ENCODE data around the gene TSHZ2.
"Not testable (repeated sequence)": the region's sequence is repeated elsewhere in the genome, so short reads cannot be mapped to it uniquely, and the experiment has no call there.

TSHZ2 gene

GRCh38 chr20:53411129-53411528 lies 439.0 kb downstream of the TSHZ2 start:
- DNase-seq (ENCODE audit: low spot score) = no peak

GRCh38 chr20:53411891-53412290 lies 439.7 kb downstream of the TSHZ2 start:
- DNase-seq (ENCODE audit: low spot score) = no peak

GRCh38 chr20:53412577-53413185 lies 440.5 kb downstream of the TSHZ2 start:
- no peak for DNase-seq (ENCODE audit: low spot score)

GRCh38 chr20:53413186-53413631 lies 441.1 kb downstream of the TSHZ2 start:
- DNase-seq (ENCODE audit: low spot score) = peak; percentile 41

GRCh38 chr20:53413845-53414244 lies 441.7 kb downstream of the TSHZ2 start:
- not testable (repeated sequence) for DNase-seq (ENCODE audit: low spot score)

GRCh38 chr20:53419693-53420460 lies 447.7 kb downstream of the TSHZ2 start:
- DNase-seq (ENCODE audit: low spot score) = peak; percentile 26

- no peak for DNase-seq (ENCODE audit: low spot score)
These were observed 449.2 kb downstream of the TSHZ2 start for GRCh38 chr20:53421343-53421742.

- no peak for DNase-seq (ENCODE audit: low spot score)
These were observed 449.9 kb downstream of the TSHZ2 start for GRCh38 chr20:53422039-53422438.

GRCh38 chr20:53423587-53424146 lies 451.5 kb downstream of the TSHZ2 start:
- DNase-seq (ENCODE audit: low spot score) = no peak

GRCh38 chr20:53425481-53425880 lies 453.3 kb downstream of the TSHZ2 start:
- DNase-seq (ENCODE audit: low spot score) = no peak

GRCh38 chr20:53425941-53426340 lies 453.8 kb downstream of the TSHZ2 start:
- no peak for DNase-seq (ENCODE audit: low spot score)

- DNase-seq (ENCODE audit: low spot score) = no peak
These were observed 454.7 kb downstream of the TSHZ2 start for GRCh38 chr20:53426766-53427312.

GRCh38 chr20:53427951-53428350 lies 455.8 kb downstream of the TSHZ2 start:
- no peak for DNase-seq (ENCODE audit: low spot score)

GRCh38 chr20:53428588-53428987 lies 456.4 kb downstream of the TSHZ2 start:
- no peak for DNase-seq (ENCODE audit: low spot score)

- no peak for DNase-seq (ENCODE audit: low spot score)
These were observed 456.8 kb downstream of the TSHZ2 start for GRCh38 chr20:53428996-53429395.

GRCh38 chr20:53434662-53435061 lies 462.5 kb downstream of the TSHZ2 start:
- DNase-seq (ENCODE audit: low spot score) = no peak

GRCh38 chr20:53436927-53437326 lies 464.8 kb downstream of the TSHZ2 start:
- not testable (repeated sequence) for DNase-seq (ENCODE audit: low spot score)

GRCh38 chr20:53438368-53438767 lies 466.2 kb downstream of the TSHZ2 start:
- DNase-seq (ENCODE audit: low spot score) = no peak

GRCh38 chr20:53439046-53439445 lies 466.9 kb downstream of the TSHZ2 start:
- DNase-seq (ENCODE audit: low spot score) = no peak

- DNase-seq (ENCODE audit: low spot score) = no peak
These were observed 467.5 kb downstream of the TSHZ2 start for GRCh38 chr20:53439616-53440015.

GRCh38 chr20:53444401-53445149 lies 472.4 kb downstream of the TSHZ2 start:
- no peak for DNase-seq (ENCODE audit: low spot score)

GRCh38 chr20:53445321-53445731 lies 473.2 kb downstream of the TSHZ2 start:
- no peak for DNase-seq (ENCODE audit: low spot score)
